HepG2 (cell line): ENCODE measurements around the gene VNN1. TPM values are rescaled to one million over a fixed set of nuclear protein-coding genes. Genes with fewer than 3 reads are reported as not detected.

Experiments used
- polyA plus RNA-seq, 8 experiments: library from polyadenylated mRNA; depleted of rRNA in 3 of 8; stranded (reverse) in 7 of 8; unstranded in 1 of 8; fragments of >200 nt; fragmentation: Illumina TruSeq in 4 of 8; extraction: Trizol in 4 of 8; gene quantifications; 2 replicates each; pipeline versions ENCODE4 v1.2.1 to v1.2.3, GENCODE V29; 2011 to 2016; ENCODE audit warnings: low read depth in 4 of 8, missing spikeins in 1 of 8, mixed read lengths in 1 of 8; ENCODE audit not compliant: insufficient read depth in 1 of 8
- total RNA-seq, 5 experiments: library from RNA; depleted of rRNA; stranded (reverse); fragments of >200 nt; fragmentation: Illumina TruSeq; extraction: Trizol; gene quantifications; 2 replicates each; pipeline ENCODE4 v1.2.3, GENCODE V29; 2016; ENCODE audit warnings: low read depth in 1 of 5

VNN1 gene
- total and polyA plus RNA-seq, 2 of the 13 experiments (the other 11 are each of a cell fraction or from before 2014, with no cell fraction given), result 0.62 to 4.0 TPM

Other genes starting within 250 kb of the VNN1 start
- gene STX7, start 200.9 kb downstream of the VNN1 start, total RNA-seq (2016; rRNA removed; fragmentation: Illumina TruSeq; extraction: Trizol), result 34.7 and 40.6 TPM in 2 replicates
- gene STX7, start 200.9 kb downstream of the VNN1 start, polyA plus RNA-seq (2011; rRNA removed), result 25.1 and 28.0 TPM in 2 replicates
- not detected in 2 replicates for gene TAAR9, start 175.8 kb downstream of the VNN1 start, total RNA-seq (2016; rRNA removed; fragmentation: Illumina TruSeq; extraction: Trizol)
- gene TAAR9, start 175.8 kb downstream of the VNN1 start, polyA plus RNA-seq (2011; rRNA removed), result 0.07 TPM in 1 of 2 replicates, not detected in the other
- gene TAAR8, start 161.4 kb downstream of the VNN1 start, total RNA-seq (2016; rRNA removed; fragmentation: Illumina TruSeq; extraction: Trizol), result not detected in 2 replicates
- gene TAAR8, start 161.4 kb downstream of the VNN1 start, polyA plus RNA-seq (2011; rRNA removed), result 0.07 TPM in 1 of 2 replicates, not detected in the other
- not detected in 2 replicates for gene TAAR6, start 143.7 kb downstream of the VNN1 start, total RNA-seq (2016; rRNA removed; fragmentation: Illumina TruSeq; extraction: Trizol)
- gene TAAR6, start 143.7 kb downstream of the VNN1 start, polyA plus RNA-seq (2011; rRNA removed), result not detected in 2 replicates
- not detected in 2 replicates for gene TAAR5, start 124.3 kb downstream of the VNN1 start, total RNA-seq (2016; rRNA removed; fragmentation: Illumina TruSeq; extraction: Trizol)
- not detected in 2 replicates for gene TAAR5, start 124.3 kb downstream of the VNN1 start, polyA plus RNA-seq (2011; rRNA removed)
- gene TAAR2, start 89.8 kb downstream of the VNN1 start, total RNA-seq (2016; rRNA removed; fragmentation: Illumina TruSeq; extraction: Trizol), result not detected in 2 replicates
- gene TAAR2, start 89.8 kb downstream of the VNN1 start, polyA plus RNA-seq (2011; rRNA removed), result not detected in 2 replicates
- not detected in 2 replicates for gene TAAR1, start 54.9 kb downstream of the VNN1 start, total RNA-seq (2016; rRNA removed; fragmentation: Illumina TruSeq; extraction: Trizol)
- gene TAAR1, start 54.9 kb downstream of the VNN1 start, polyA plus RNA-seq (2011; rRNA removed), result not detected in 2 replicates
- 0.13 and 0.15 TPM in 2 replicates for gene VNN2, start 43.8 kb upstream of the VNN1 start, total RNA-seq (2016; rRNA removed; fragmentation: Illumina TruSeq; extraction: Trizol)
- gene VNN2, start 43.8 kb upstream of the VNN1 start, polyA plus RNA-seq (2011; rRNA removed), result 0.09 and 0.30 TPM in 2 replicates
- gene SLC18B1, start 84.6 kb upstream of the VNN1 start, total RNA-seq (2016; rRNA removed; fragmentation: Illumina TruSeq; extraction: Trizol), result 9.1 and 13.8 TPM in 2 replicates
- 9.8 and 11.4 TPM in 2 replicates for gene SLC18B1, start 84.6 kb upstream of the VNN1 start, polyA plus RNA-seq (2011; rRNA removed)
- 3,224 and 3,551 TPM in 2 replicates for gene RPS12, start 100.5 kb upstream of the VNN1 start, total RNA-seq (2016; rRNA removed; fragmentation: Illumina TruSeq; extraction: Trizol)
- 6,343 and 7,346 TPM in 2 replicates for gene RPS12, start 100.5 kb upstream of the VNN1 start, polyA plus RNA-seq (2011; rRNA removed)